ENCODE data around the gene OPN4. TPM values are rescaled to one million over a fixed set of nuclear protein-coding genes. Genes with fewer than 3 reads are reported as not detected.

OPN4 gene
- total and polyA plus RNA-seq, 2 of the 13 experiments (the other 11 are each of a cell fraction or from before 2014, with no cell fraction given), result not detected

GRCh38 chr10:86662186-86663045, 8.1 kb downstream of the OPN4 start:
- H3K27ac ChIP-seq (ENCODE audit: extremely low read length, insufficient read depth, low read length), result no peak overlapping the region
- WGBS (ENCODE audit: low lambda C conversion rate), result 35% methylated on average over 11 of the region's 19 CpGs
- no peaks in the 10 kb centered on the region for H4K20me1 ChIP-seq (ENCODE audit: insufficient read depth, low read length)
- FAIRE-seq (no peak), ATAC-seq (no peak), DNase-seq (ENCODE audit: low spot score) (no peak)
- H3K4me1 ChIP-seq (ENCODE audit: insufficient read depth, low read length), result no peaks in the 10 kb centered on the region
- H2AFZ ChIP-seq (ENCODE audit: low read length), result no peak overlapping the region
- no peak overlapping the region for H3K9ac ChIP-seq (ENCODE audit: insufficient read depth, low read depth, low read length)
- no peaks in the 10 kb centered on the region for H3K36me3 ChIP-seq (replicated peaks in 1 of 2; ENCODE audit: control insufficient read depth in 1 of 2, insufficient read depth in 2 of 2, low read length in 2 of 2)
- BruUV-seq (replicated peaks), result no TSS peak
- POLR2A ChIA-PET, result no interaction called here
- in situ Hi-C loops (cut with HindIII; ENCODE audit: extremely low pct_ligation_motif_present, low pct_unique_long_range_greater_than_20kb) (no loop called here), intact Hi-C loops (cut with micrococcal nuclease; ENCODE audit: unreplicated experiment) (no loop called here)
- no peaks in the 10 kb centered on the region for H3K79me2 ChIP-seq (ENCODE audit: insufficient read depth, low read length)
- H3K9me3 ChIP-seq (ENCODE audit: low read length), result no peaks in the 10 kb centered on the region
- CTCF ChIA-PET (ENCODE audit: low intra/inter-chr PET ratio, low total read pairs), result no interaction called here
- peaks cover 22 to 88% of the 10 kb centered on the region in 2 experiments for H3K27me3 ChIP-seq (ENCODE audit: control insufficient read depth in 1 of 2, insufficient read depth in 2 of 2, low read length in 2 of 2)
- no peak overlapping the region for H3K4me2 ChIP-seq (ENCODE audit: low read depth, low read length)
- H3K4me3 ChIP-seq (replicated peaks in 1 of 3; ENCODE audit: insufficient read depth in 1 of 3, low read depth in 2 of 3, low read length in 3 of 3), result no peak overlapping the region
- TF ChIP-seq DMTF1 (CRISPR knock-in tag; IDR thresholded peaks at IDR 0.05) (no peak), ZSCAN30 (CRISPR knock-in tag; IDR thresholded peaks at IDR 0.05) (no peak), SMAD1 (CRISPR knock-in tag; IDR thresholded peaks at IDR 0.05; ENCODE audit: borderline replicate concordance, low read depth) (no peak), KIAA2018 (CRISPR knock-in tag; IDR thresholded peaks at IDR 0.05; ENCODE audit: borderline replicate concordance) (no peak), SMC3 (IDR thresholded peaks at IDR 0.05; ENCODE audit: low read length) (no peak)
